OCI-LY7 (cell line): ENCODE measurements around the gene CEP120.

ENCODE experiments used
- EZH2phosphoT487 ChIP-seq: fragments of 200-600 bp; sonication (generic); IDR thresholded peaks from 2 replicates; pipeline ENCODE4 v1.6.1; 2018; ENCODE audit warnings: low read depth, borderline replicate concordance, mild to moderate bottlenecking, mixed run types, antibody characterized with exemption, low read length, moderate library complexity, mixed read lengths
- TF ChIP-seq, protein P1 (sequence below): fragments of 200-600 bp; sonication (generic); conservative IDR thresholded peaks from 2 replicates; pipeline ENCODE4 v1.5.1; 2014; ENCODE audit warnings: mild to moderate bottlenecking, antibody characterized with exemption, low read length, moderate library complexity, mixed read lengths

DNA sequence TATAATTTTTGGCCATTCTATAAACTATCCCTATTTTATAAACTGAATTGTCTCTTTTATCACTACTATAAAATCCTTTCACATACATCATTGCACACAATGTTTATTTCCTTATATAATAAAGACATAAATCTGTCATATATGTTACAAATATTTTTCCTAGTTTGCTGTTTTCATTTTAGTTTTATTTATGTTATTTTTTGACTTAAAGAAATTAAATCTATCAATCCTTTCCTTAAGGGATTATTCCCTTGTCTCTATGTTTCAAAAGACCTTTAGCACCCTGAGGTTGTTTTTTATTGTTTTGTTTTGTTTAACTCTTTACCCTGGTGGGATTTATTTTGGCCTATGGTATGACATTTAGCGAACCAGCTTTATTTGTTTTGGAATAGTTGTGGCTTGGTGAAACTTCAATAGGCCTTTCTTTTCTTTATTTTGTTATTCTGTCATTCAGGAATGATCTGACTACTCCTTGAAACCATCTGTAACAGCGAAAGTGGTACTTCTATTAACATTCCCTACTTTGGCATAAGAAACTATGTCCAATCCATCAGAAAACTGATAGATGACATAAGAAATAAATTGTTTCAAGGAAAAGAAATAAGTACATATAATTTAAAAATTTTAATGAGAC lies 125.9 kb downstream of the CEP120 start:
- TF ChIP-seq EZH2phosphoT487 = no peak
- TF ChIP-seq, protein P1, sequence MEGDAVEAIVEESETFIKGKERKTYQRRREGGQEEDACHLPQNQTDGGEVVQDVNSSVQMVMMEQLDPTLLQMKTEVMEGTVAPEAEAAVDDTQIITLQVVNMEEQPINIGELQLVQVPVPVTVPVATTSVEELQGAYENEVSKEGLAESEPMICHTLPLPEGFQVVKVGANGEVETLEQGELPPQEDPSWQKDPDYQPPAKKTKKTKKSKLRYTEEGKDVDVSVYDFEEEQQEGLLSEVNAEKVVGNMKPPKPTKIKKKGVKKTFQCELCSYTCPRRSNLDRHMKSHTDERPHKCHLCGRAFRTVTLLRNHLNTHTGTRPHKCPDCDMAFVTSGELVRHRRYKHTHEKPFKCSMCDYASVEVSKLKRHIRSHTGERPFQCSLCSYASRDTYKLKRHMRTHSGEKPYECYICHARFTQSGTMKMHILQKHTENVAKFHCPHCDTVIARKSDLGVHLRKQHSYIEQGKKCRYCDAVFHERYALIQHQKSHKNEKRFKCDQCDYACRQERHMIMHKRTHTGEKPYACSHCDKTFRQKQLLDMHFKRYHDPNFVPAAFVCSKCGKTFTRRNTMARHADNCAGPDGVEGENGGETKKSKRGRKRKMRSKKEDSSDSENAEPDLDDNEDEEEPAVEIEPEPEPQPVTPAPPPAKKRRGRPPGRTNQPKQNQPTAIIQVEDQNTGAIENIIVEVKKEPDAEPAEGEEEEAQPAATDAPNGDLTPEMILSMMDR = no peak
